ENCODE data around the gene USH2A. TPM values are rescaled to one million over a fixed set of nuclear protein-coding genes. Genes with fewer than 3 reads are reported as not detected.

Gene USH2A
- polyA plus RNA-seq, 1 donor from 2014 or later: 0.17 TPM

DNA sequence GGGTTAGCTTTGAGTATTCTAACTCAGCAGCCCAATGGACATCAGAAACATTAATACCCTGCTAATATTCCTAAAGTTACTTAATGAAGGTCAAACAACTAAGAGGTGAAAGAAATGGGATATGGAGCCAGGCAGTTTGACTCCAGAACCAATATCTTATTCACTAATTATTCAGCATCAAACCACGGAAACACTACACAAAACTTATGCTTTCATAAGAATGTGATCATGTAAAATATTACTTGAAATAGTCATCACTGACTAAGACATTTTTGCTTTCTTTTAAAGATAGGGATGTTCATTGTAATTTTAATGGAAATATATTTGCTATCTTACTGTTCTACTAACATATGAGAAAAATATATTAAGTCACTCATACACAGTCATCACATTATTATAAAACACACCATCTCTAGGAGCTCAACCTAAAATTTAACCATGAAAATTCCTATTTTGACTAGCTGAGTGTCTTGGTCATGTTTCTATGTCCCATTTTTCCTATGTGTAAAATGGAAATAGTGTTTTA, 615.3 kb downstream of the USH2A start:
- Histone ChIP-seq H3K79me2 (replicated peaks; ENCODE audit: insufficient read depth, low read length) (no peaks in the 10 kb centered on the region), H3K9ac (ENCODE audit: low read length) (no peak overlapping the region), H3K4me3 (ENCODE audit: low read length) (no peak overlapping the region), H3K27ac (ENCODE audit: low read length) (no peak overlapping the region), H3K9me3 (ENCODE audit: low read length) (no peaks in the 10 kb centered on the region), H3K27me3 (ENCODE audit: insufficient read depth, low read depth, low read length) (no peaks in the 10 kb centered on the region), H3K4me2 (ENCODE audit: low read length) (no peak overlapping the region), H3F3A (ENCODE audit: insufficient read depth, low read length, poor library complexity, severe bottlenecking) (no peaks in the 10 kb centered on the region), H2AFZ (ENCODE audit: low read depth, low read length) (no peak overlapping the region), H3K36me3 (ENCODE audit: insufficient read depth, low read length) (no peaks in the 10 kb centered on the region), H3K9me2 (ENCODE audit: insufficient read depth, low read length) (no peaks in the 10 kb centered on the region), H4K20me1 (ENCODE audit: insufficient read depth) (no peaks in the 10 kb centered on the region)
- no peak for TF ChIP-seq CTCF (IDR thresholded peaks at IDR 0.05; ENCODE audit: poor library complexity, severe bottlenecking)

DNA sequence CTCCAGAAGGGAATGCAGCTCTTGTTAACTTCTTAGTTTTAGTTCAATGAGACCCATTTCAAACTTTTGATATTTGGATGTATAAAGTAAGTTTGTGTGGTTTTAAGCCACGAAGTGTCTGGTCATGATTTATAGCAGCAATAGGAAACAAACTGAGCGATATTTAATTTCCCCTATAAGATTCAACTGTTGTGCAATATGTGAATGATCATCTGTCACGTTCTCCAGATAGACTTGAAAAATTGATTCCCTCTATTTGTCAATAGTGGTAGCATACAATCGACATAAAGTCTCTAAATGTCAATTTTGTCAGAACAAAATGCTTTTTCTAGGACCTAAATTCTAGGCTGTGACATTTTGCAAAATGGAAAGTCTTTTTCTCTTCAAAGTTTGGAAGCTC, 616.0 kb downstream of the USH2A start:
- Histone ChIP-seq H3K9me3 (ENCODE audit: low read length) (no peaks in the 10 kb centered on the region), H3K27me3 (ENCODE audit: insufficient read depth, low read depth, low read length) (no peaks in the 10 kb centered on the region), H2AFZ (ENCODE audit: low read depth, low read length) (no peak overlapping the region), H3K79me2 (replicated peaks; ENCODE audit: insufficient read depth, low read length) (no peaks in the 10 kb centered on the region), H3K9ac (ENCODE audit: low read length) (no peak overlapping the region), H3F3A (ENCODE audit: insufficient read depth, low read length, poor library complexity, severe bottlenecking) (no peaks in the 10 kb centered on the region), H3K27ac (ENCODE audit: low read length) (no peak overlapping the region), H3K36me3 (ENCODE audit: insufficient read depth, low read length) (no peaks in the 10 kb centered on the region), H3K4me3 (ENCODE audit: low read length) (no peak overlapping the region), H3K9me2 (ENCODE audit: insufficient read depth, low read length) (no peaks in the 10 kb centered on the region), H3K4me2 (ENCODE audit: low read length) (no peak overlapping the region), H4K20me1 (ENCODE audit: insufficient read depth) (no peaks in the 10 kb centered on the region)
- no peak for TF ChIP-seq EP300 (conservative IDR thresholded peaks at IDR 0.05; ENCODE audit: poor library complexity, severe bottlenecking)
- TF ChIP-seq MXI1 (conservative IDR thresholded peaks at IDR 0.05; ENCODE audit: poor library complexity, severe bottlenecking): no peak
- TF ChIP-seq POLR2AphosphoS5 (IDR thresholded peaks at IDR 0.05): no peak
- no peak for TF ChIP-seq SMC3 (conservative IDR thresholded peaks at IDR 0.05; ENCODE audit: poor library complexity)
- no peak for TF ChIP-seq TAF1 (IDR thresholded peaks at IDR 0.05; ENCODE audit: low read depth)
- no peak for TF ChIP-seq RAD21 (conservative IDR thresholded peaks at IDR 0.05)
- no peak for TF ChIP-seq EZH2 (IDR thresholded peaks at IDR 0.05; ENCODE audit: borderline replicate concordance, insufficient read depth, low read length, poor library complexity, severe bottlenecking)
- TF ChIP-seq, protein P1, sequence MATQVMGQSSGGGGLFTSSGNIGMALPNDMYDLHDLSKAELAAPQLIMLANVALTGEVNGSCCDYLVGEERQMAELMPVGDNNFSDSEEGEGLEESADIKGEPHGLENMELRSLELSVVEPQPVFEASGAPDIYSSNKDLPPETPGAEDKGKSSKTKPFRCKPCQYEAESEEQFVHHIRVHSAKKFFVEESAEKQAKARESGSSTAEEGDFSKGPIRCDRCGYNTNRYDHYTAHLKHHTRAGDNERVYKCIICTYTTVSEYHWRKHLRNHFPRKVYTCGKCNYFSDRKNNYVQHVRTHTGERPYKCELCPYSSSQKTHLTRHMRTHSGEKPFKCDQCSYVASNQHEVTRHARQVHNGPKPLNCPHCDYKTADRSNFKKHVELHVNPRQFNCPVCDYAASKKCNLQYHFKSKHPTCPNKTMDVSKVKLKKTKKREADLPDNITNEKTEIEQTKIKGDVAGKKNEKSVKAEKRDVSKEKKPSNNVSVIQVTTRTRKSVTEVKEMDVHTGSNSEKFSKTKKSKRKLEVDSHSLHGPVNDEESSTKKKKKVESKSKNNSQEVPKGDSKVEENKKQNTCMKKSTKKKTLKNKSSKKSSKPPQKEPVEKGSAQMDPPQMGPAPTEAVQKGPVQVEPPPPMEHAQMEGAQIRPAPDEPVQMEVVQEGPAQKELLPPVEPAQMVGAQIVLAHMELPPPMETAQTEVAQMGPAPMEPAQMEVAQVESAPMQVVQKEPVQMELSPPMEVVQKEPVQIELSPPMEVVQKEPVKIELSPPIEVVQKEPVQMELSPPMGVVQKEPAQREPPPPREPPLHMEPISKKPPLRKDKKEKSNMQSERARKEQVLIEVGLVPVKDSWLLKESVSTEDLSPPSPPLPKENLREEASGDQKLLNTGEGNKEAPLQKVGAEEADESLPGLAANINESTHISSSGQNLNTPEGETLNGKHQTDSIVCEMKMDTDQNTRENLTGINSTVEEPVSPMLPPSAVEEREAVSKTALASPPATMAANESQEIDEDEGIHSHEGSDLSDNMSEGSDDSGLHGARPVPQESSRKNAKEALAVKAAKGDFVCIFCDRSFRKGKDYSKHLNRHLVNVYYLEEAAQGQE (IDR thresholded peaks at IDR 0.05; ENCODE audit: borderline replicate concordance): no peak
- no peak for TF ChIP-seq CTCF (IDR thresholded peaks at IDR 0.05; ENCODE audit: poor library complexity, severe bottlenecking)
